Fibroblast of pulmonary artery (primary cell): Measurements from ENCODE around the gene NEK5.
"Not testable (repeated sequence)": the region's sequence is repeated elsewhere in the genome, so short reads cannot be mapped to it uniquely, and the experiment has no call there.

Experiments
- DNase-seq: peaks from one replicate; pipeline ENCODE4 v3.0.0-alpha.2; 2010; ENCODE audit warnings: low read depth
- H3K4me3 ChIP-seq: replicated peaks from 2 replicates; pipeline ENCODE4 v1.5.1; 2011; ENCODE audit warnings: low read depth, mild to moderate bottlenecking, control low read depth, low read length, moderate library complexity
- TF ChIP-seq, protein P1 (sequence below): IDR thresholded peaks from 2 replicates; pipeline ENCODE4 v1.5.1; 2011; ENCODE audit warnings: mild to moderate bottlenecking, control low read depth, low read length, inconsistent platforms; ENCODE audit errors: missing control alignments

NEK5 gene

DNA sequence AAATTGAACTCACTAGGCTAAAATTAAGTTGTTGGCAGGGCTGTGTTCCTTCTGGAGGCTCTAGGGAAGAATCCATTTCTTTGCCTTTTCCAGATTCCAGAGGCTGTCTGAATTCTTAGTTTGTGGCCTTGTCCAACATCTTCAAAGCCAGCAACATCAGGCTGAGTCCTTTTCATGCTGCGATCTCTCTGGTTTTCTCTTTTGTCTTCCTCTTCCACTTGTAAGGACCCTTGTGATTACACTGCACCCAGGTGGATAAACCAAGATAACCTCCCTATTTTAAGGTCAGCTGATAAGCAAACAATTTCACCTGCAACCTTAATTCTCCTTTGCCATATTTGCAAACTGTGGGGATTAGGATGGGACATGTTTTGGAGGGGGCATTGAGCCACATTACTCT, 92.8 kb downstream of the NEK5 start:
- no peak overlapping the region for H3K4me3 ChIP-seq
- no peak for DNase-seq
- TF ChIP-seq, protein P1, sequence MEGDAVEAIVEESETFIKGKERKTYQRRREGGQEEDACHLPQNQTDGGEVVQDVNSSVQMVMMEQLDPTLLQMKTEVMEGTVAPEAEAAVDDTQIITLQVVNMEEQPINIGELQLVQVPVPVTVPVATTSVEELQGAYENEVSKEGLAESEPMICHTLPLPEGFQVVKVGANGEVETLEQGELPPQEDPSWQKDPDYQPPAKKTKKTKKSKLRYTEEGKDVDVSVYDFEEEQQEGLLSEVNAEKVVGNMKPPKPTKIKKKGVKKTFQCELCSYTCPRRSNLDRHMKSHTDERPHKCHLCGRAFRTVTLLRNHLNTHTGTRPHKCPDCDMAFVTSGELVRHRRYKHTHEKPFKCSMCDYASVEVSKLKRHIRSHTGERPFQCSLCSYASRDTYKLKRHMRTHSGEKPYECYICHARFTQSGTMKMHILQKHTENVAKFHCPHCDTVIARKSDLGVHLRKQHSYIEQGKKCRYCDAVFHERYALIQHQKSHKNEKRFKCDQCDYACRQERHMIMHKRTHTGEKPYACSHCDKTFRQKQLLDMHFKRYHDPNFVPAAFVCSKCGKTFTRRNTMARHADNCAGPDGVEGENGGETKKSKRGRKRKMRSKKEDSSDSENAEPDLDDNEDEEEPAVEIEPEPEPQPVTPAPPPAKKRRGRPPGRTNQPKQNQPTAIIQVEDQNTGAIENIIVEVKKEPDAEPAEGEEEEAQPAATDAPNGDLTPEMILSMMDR: no peak

DNA sequence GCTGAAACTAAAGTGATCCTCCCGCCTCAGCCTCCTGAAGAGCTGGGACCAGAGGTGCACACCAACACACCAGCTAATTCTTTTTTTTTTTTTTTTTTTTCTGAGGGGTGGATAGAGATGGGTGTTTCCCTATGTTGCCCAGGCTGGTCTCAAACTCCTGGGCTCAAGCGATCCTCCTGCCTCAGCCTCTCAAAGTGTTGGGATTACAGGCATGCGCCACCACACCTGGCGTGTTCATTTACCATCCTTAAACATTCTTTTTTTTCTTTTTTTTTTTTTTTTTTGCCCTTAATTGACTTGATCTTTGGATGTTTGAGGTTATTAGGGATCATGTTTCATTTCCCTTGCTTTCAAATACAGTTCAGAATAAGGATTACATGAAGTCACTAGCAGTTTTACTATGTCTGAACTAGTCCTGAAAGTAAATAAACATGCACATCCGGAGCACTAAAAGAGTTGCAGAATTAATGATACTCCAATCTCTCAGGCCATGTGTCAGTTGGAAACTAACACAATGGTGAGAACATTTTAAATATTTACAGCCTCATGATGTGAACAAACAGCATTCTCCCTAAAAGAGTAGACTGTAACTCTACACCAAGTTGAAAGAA, 94.2 kb downstream of the NEK5 start:
- H3K4me3 ChIP-seq: no peak overlapping the region
- TF ChIP-seq, protein P1: no peak
- no peak for DNase-seq

DNA sequence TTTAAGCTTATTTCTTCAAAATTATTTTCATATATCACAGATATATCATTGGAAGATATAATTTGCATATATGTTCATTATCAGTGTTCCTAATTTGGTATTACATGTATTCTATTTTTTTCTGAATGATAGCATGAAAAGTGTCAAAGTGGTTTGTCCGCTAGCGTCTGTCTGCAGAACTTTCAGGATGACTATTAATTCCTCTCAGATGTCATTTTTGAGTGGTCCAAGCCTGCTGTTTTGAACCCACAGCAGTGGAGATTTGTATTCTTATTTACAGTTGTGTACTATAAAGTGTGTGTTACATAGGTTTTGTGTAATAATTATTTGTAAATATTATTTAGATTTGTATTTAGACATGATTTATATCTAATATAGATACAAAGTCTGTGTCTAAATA, 95.8 kb downstream of the NEK5 start:
- no peak for DNase-seq
- TF ChIP-seq, protein P1: no peak
- no peak overlapping the region for H3K4me3 ChIP-seq

DNA sequence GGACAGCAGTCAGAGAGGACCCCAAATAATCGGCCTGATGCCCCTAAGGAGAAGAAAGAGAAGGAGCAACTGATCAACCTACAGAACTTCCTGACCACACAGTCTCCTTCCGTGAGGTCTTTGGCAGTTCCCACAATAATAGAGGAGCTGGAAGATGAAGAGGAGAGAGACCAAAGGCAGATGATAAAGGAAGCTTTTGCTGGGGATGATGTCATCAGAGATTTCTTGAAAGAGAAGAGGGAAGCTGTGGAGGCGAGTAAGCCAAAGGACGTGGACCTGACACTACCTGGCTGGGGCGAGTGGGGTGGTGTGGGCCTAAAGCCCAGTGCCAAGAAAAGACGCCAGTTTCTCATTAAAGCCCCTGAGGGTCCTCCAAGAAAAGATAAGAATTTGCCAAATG, 98.5 kb downstream of the NEK5 start:
- not testable (repeated sequence) for DNase-seq, H3K4me3 ChIP-seq

DNA sequence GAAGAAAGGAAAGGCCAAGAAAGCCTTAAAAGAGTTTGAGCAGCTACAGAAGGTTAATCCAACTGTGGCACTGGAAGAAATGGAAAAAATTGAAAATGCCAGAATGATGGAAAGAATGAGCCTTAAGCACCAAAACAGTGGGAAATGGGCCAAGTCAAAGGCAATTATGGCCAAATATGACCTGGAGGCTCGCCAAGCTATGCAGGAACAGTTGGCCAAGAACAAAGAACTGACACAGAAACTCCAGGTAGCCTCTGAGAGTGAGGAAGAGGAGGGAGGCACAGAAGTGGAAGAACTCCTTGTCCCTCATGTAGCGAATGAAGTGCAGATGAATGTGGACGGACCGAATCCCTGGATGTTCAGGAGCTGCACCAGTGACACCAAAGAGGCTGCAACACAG, 99.3 kb downstream of the NEK5 start:
- no peak overlapping the region for H3K4me3 ChIP-seq
- no peak for DNase-seq
- TF ChIP-seq, protein P1: no peak

DNA sequence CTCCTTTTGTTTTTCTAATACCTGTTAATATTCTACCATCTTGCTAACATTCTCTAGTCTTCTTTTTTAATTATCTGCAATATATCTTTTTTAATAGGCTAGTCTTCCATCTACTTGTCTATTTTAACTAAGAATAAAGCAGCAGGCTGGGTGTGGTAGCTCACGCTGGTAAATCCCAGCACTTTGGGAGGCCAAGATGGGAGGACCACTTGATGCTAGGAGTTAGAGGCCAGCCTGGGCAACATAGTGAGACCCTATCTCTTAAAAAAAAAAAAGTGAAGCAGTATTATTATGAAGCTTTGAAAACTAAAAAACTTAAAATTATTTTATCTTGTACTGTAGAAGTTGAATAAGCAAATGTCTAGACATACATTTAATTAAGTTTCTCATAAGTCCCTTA, 101.0 kb downstream of the NEK5 start:
- no peak for DNase-seq
- TF ChIP-seq, protein P1: no peak
- no peak overlapping the region for H3K4me3 ChIP-seq

DNA sequence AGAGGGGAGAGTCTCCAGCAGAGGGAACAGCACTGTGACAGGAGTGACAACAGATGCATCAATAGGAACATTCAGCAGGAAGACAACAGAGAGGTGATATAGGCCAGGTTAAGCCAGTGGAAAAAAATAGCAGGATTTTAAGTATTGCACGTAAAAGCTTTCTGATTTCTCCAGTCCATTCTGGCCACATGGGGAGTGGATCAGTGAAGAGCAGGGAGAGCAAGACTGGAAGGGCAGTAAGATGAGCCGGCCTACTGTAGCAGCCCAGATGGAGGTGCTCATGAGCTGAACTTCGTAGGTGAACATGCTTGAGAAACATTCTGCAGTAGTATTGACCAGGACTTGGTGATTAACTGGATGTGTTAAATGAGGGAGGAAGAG, 102.6 kb downstream of the NEK5 start:
- TF ChIP-seq, protein P1: no peak
- no peak for DNase-seq
- H3K4me3 ChIP-seq: no peak overlapping the region
